Dendritic cell treated with granulocyte-macrophage colony-stimulating factor and Interleukin-4, amounts not matched to agents 40 ng/mL and 50 ng/mL, for 4 days (primary cell): ENCODE measurements around the gene PHACTR3.

Experiments
- H3K27ac Mint-ChIP-seq: one replicate; pipeline ENCODE4 v1.8.0; 2022; ENCODE audit warnings: mild to moderate bottlenecking, mixed read lengths
- H3K27me3 Mint-ChIP-seq: one replicate; pipeline ENCODE4 v1.8.0; 2022; ENCODE audit warnings: mild to moderate bottlenecking, mixed read lengths
- H3K36me3 Mint-ChIP-seq: one replicate; pipeline ENCODE4 v1.8.0; 2022; ENCODE audit warnings: low read depth, mixed read lengths
- H3K4me1 Mint-ChIP-seq: one replicate; pipeline ENCODE4 v1.8.0; 2022; ENCODE audit warnings: low read depth, mixed read lengths
- H3K4me3 Mint-ChIP-seq: one replicate; pipeline ENCODE4 v1.8.0; 2022; ENCODE audit warnings: mild to moderate bottlenecking, moderate library complexity, mixed read lengths
- H3K9me3 Mint-ChIP-seq: one replicate; pipeline ENCODE4 v1.8.0; 2022; ENCODE audit warnings: mixed read lengths
- intact Hi-C: fragments of 100-400 bp; cut with micrococcal nuclease; formaldehyde crosslinking; loops from one replicate; pipeline ENCODE4 v1.15.0; 2022

The PHACTR3 gene

GRCh38 chr20:59645761-59646171 lies 41.4 kb downstream of the PHACTR3 start:
- Mint-ChIP-seq H3K27me3 (peaks cover 28% of the 10 kb centered on the region), H3K27ac (no peak overlapping the region), H3K9me3 (peaks cover 14% of the 10 kb centered on the region), H3K36me3 (no peaks in the 10 kb centered on the region), H3K4me3 (no peak overlapping the region), H3K4me1 (no peaks in the 10 kb centered on the region)
- intact Hi-C loops = no loop called here

GRCh38 chr20:59646487-59646886 lies 42.1 kb downstream of the PHACTR3 start:
- Mint-ChIP-seq H3K27ac (no peak overlapping the region), H3K36me3 (no peaks in the 10 kb centered on the region), H3K9me3 (peaks cover 14% of the 10 kb centered on the region), H3K4me3 (no peak overlapping the region), H3K27me3 (peaks cover 30% of the 10 kb centered on the region), H3K4me1 (no peaks in the 10 kb centered on the region)
- intact Hi-C loops = no loop called here

- H3K4me1 Mint-ChIP-seq = no peaks in the 10 kb centered on the region
Observed at GRCh38 chr20:59647271-59647670, 42.9 kb downstream of the PHACTR3 start.

GRCh38 chr20:59648466-59649070 lies 44.2 kb downstream of the PHACTR3 start:
- intact Hi-C loops = no loop called here
- Mint-ChIP-seq H3K4me3 (no peak overlapping the region), H3K27me3 (peaks cover 30% of the 10 kb centered on the region), H3K27ac (no peak overlapping the region), H3K9me3 (peaks cover 14% of the 10 kb centered on the region), H3K36me3 (no peaks in the 10 kb centered on the region), H3K4me1 (no peaks in the 10 kb centered on the region)

More at GRCh38 chr20:59647271-59647670, 42.9 kb downstream of the PHACTR3 start:
- Mint-ChIP-seq H3K27me3 (peaks cover 32% of the 10 kb centered on the region), H3K4me3 (no peak overlapping the region), H3K36me3 (no peaks in the 10 kb centered on the region), H3K9me3 (peaks cover 14% of the 10 kb centered on the region), H3K27ac (no peak overlapping the region)
- intact Hi-C loops = no loop called here

- Mint-ChIP-seq H3K4me1 (no peaks in the 10 kb centered on the region), H3K9me3 (peaks cover 14% of the 10 kb centered on the region), H3K27me3 (peaks cover 18% of the 10 kb centered on the region), H3K27ac (no peak overlapping the region), H3K4me3 (no peak overlapping the region), H3K36me3 (no peaks in the 10 kb centered on the region)
- intact Hi-C loops = no loop called here
Observed at GRCh38 chr20:59650418-59650817, 46.1 kb downstream of the PHACTR3 start.

- H3K4me1 Mint-ChIP-seq = no peaks in the 10 kb centered on the region
- peaks cover 18% of the 10 kb centered on the region for H3K27me3 Mint-ChIP-seq
- peaks cover 22% of the 10 kb centered on the region for H3K9me3 Mint-ChIP-seq
- intact Hi-C loops = no loop called here
- H3K27ac Mint-ChIP-seq = no peak overlapping the region
- H3K36me3 Mint-ChIP-seq = no peaks in the 10 kb centered on the region
- no peak overlapping the region for H3K4me3 Mint-ChIP-seq
Observed at GRCh38 chr20:59652381-59652780, 48.0 kb downstream of the PHACTR3 start.

- intact Hi-C loops = no loop called here
- Mint-ChIP-seq H3K4me3 (no peak overlapping the region), H3K27me3 (peaks cover 11% of the 10 kb centered on the region), H3K27ac (no peak overlapping the region), H3K36me3 (no peaks in the 10 kb centered on the region), H3K9me3 (peaks cover 34% of the 10 kb centered on the region), H3K4me1 (no peaks in the 10 kb centered on the region)
Observed at GRCh38 chr20:59656417-59656816, 52.1 kb downstream of the PHACTR3 start.

- no peaks in the 10 kb centered on the region for H3K36me3 Mint-ChIP-seq
- no peak overlapping the region for H3K4me3 Mint-ChIP-seq
- H3K27ac Mint-ChIP-seq = no peak overlapping the region
- no peaks in the 10 kb centered on the region for H3K4me1 Mint-ChIP-seq
- H3K9me3 Mint-ChIP-seq = peaks cover 34% of the 10 kb centered on the region
- intact Hi-C loops = no loop called here
- H3K27me3 Mint-ChIP-seq = peaks cover 13% of the 10 kb centered on the region
Observed at GRCh38 chr20:59657459-59658046, 53.2 kb downstream of the PHACTR3 start.

- Mint-ChIP-seq H3K27ac (no peak overlapping the region), H3K9me3 (peaks cover 34% of the 10 kb centered on the region), H3K36me3 (no peaks in the 10 kb centered on the region), H3K27me3 (peaks cover 19% of the 10 kb centered on the region), H3K4me1 (no peaks in the 10 kb centered on the region), H3K4me3 (no peak overlapping the region)
- intact Hi-C loops = no loop called here
Observed at GRCh38 chr20:59660471-59660870, 56.1 kb downstream of the PHACTR3 start.

- Mint-ChIP-seq H3K4me1 (no peaks in the 10 kb centered on the region), H3K9me3 (peaks cover 29% of the 10 kb centered on the region)
Observed at GRCh38 chr20:59661153-59661552, 56.8 kb downstream of the PHACTR3 start.

GRCh38 chr20:59661621-59662020 lies 57.3 kb downstream of the PHACTR3 start:
- no peak overlapping the region for H3K4me3 Mint-ChIP-seq
- H3K4me1 Mint-ChIP-seq = no peaks in the 10 kb centered on the region
- peaks cover 25% of the 10 kb centered on the region for H3K9me3 Mint-ChIP-seq
- intact Hi-C loops = no loop called here
- no peak overlapping the region for H3K27ac Mint-ChIP-seq
- peaks cover 21% of the 10 kb centered on the region for H3K27me3 Mint-ChIP-seq
- no peaks in the 10 kb centered on the region for H3K36me3 Mint-ChIP-seq

More at GRCh38 chr20:59661153-59661552, 56.8 kb downstream of the PHACTR3 start:
- intact Hi-C loops = no loop called here
- no peak overlapping the region for H3K4me3 Mint-ChIP-seq
- peaks cover 19% of the 10 kb centered on the region for H3K27me3 Mint-ChIP-seq
- no peak overlapping the region for H3K27ac Mint-ChIP-seq
- H3K36me3 Mint-ChIP-seq = no peaks in the 10 kb centered on the region

GRCh38 chr20:59662161-59662560 lies 57.8 kb downstream of the PHACTR3 start:
- intact Hi-C loops = no loop called here
- Mint-ChIP-seq H3K27me3 (peaks cover 21% of the 10 kb centered on the region), H3K4me1 (no peaks in the 10 kb centered on the region), H3K27ac (no peak overlapping the region), H3K4me3 (no peak overlapping the region), H3K9me3 (peaks cover 20% of the 10 kb centered on the region), H3K36me3 (no peaks in the 10 kb centered on the region)

GRCh38 chr20:59662856-59663512 lies 58.6 kb downstream of the PHACTR3 start:
- Mint-ChIP-seq H3K4me1 (no peaks in the 10 kb centered on the region), H3K36me3 (no peaks in the 10 kb centered on the region), H3K27me3 (peaks cover 23% of the 10 kb centered on the region), H3K4me3 (no peak overlapping the region), H3K27ac (no peak overlapping the region), H3K9me3 (peaks cover 12% of the 10 kb centered on the region)
- intact Hi-C loops = no loop called here

GRCh38 chr20:59663513-59664060 lies 59.2 kb downstream of the PHACTR3 start:
- H3K27me3 Mint-ChIP-seq = peaks cover 23% of the 10 kb centered on the region
- H3K36me3 Mint-ChIP-seq = no peaks in the 10 kb centered on the region
- intact Hi-C loops = no loop called here

More at GRCh38 chr20:59663513-59664060, 59.2 kb downstream of the PHACTR3 start:
- Mint-ChIP-seq H3K4me1 (no peaks in the 10 kb centered on the region), H3K4me3 (no peak overlapping the region), H3K9me3 (peaks cover 6% of the 10 kb centered on the region), H3K27ac (no peak overlapping the region)
